WTC11 (cell line): ENCODE data around the gene ZBTB47. TPM values are rescaled to one million over a fixed set of nuclear protein-coding genes. Genes with fewer than 3 reads are reported as not detected.

ENCODE experiments used
- ATAC-seq: fragments of 200-7000 bp; cut with Tn5 transposase; 2 replicates; pipeline ENCODE4 v1.10.0; 2021; ENCODE audit warnings: mild to moderate bottlenecking, moderate library complexity
- CTCF ChIA-PET: fragments of 300-600 bp; sonication (Branson Sonifier 250); formaldehyde crosslinking; loops from one replicate; lab custom pipeline; 2021; ENCODE audit warnings: antibody characterized with exemption; lab: Charles Lee
- POLR2A ChIA-PET: fragments of 350-600 bp; sonication (Branson Sonifier 250); formaldehyde crosslinking; loops from one replicate; lab custom pipeline; 2021; ENCODE audit warnings: antibody characterized with exemption; lab: Charles Lee
- DNase-seq: peaks from one replicate; pipeline ENCODE4 v3.0.0; 2021; ENCODE audit warnings: low spot score
- H3K27ac Mint-ChIP-seq: 2 replicates; pipeline ENCODE4 v1.8.0; 2021; ENCODE audit warnings: mixed read lengths
- H3K27me3 Mint-ChIP-seq: 2 replicates; pipeline ENCODE4 v1.8.0; 2021; ENCODE audit warnings: low read depth, mild to moderate bottlenecking, moderate library complexity, mixed read lengths
- H3K36me3 Mint-ChIP-seq: 2 replicates; pipeline ENCODE4 v1.8.0; 2021; ENCODE audit warnings: mixed read lengths
- H3K4me1 Mint-ChIP-seq: 2 replicates; pipeline ENCODE4 v1.8.0; 2022; ENCODE audit warnings: mixed read lengths
- H3K4me3 Mint-ChIP-seq: 2 replicates; pipeline ENCODE4 v1.8.0; 2021; ENCODE audit warnings: mild to moderate bottlenecking, moderate library complexity, mixed read lengths
- H3K9me3 Mint-ChIP-seq: 2 replicates; pipeline ENCODE4 v1.8.0; 2021; ENCODE audit warnings: mixed read lengths
- AFF4 ChIP-seq: sonication (generic); formaldehyde crosslinking; IDR thresholded peaks from 2 replicates; pipeline ENCODE4 v1.8.1; 2023; ENCODE audit warnings: mild to moderate bottlenecking, missing genetic modification reagents, borderline replicate concordance
- CREB1 ChIP-seq: sonication (generic); formaldehyde crosslinking; IDR thresholded peaks from 2 replicates; pipeline ENCODE4 v1.8.0; 2023; ENCODE audit warnings: mild to moderate bottlenecking, missing genetic modification reagents
- FOXP1 ChIP-seq: sonication (generic); formaldehyde crosslinking; IDR thresholded peaks from 2 replicates; pipeline ENCODE4 v1.8.0; 2022; ENCODE audit warnings: missing genetic modification reagents, mild to moderate bottlenecking, moderate library complexity, borderline replicate concordance
- GTF2I ChIP-seq: fragments of 250-450 bp; sonication (Bioruptor Pico); conservative IDR thresholded peaks from 2 replicates; pipeline ENCODE4 v1.4.0; 2021; ENCODE audit warnings: mild to moderate bottlenecking
- HMGA2 ChIP-seq: fragments of 250-450 bp; sonication (Bioruptor Pico); IDR thresholded peaks from 2 replicates; pipeline ENCODE4 v1.4.0; 2021; ENCODE audit warnings: mild to moderate bottlenecking, moderate library complexity
- IRF1 ChIP-seq: sonication (generic); formaldehyde crosslinking; IDR thresholded peaks from 2 replicates; pipeline ENCODE4 v1.8.0; 2023; ENCODE audit warnings: missing genetic modification reagents
- IRF2 ChIP-seq: sonication (generic); formaldehyde crosslinking; IDR thresholded peaks from 2 replicates; pipeline ENCODE4 v1.8.0; 2022; ENCODE audit warnings: low read depth, missing genetic modification reagents, borderline replicate concordance
- NFYB ChIP-seq: sonication (generic); formaldehyde crosslinking; conservative IDR thresholded peaks from 2 replicates; pipeline ENCODE4 v1.8.0; 2022; ENCODE audit warnings: low read depth, missing genetic modification reagents
- NR1H2 ChIP-seq: sonication (generic); formaldehyde crosslinking; IDR thresholded peaks from 2 replicates; pipeline ENCODE4 v1.9.0; 2021; ENCODE audit warnings: mild to moderate bottlenecking, moderate library complexity, missing genetic modification reagents
- PREB ChIP-seq: sonication (generic); formaldehyde crosslinking; IDR thresholded peaks from 2 replicates; pipeline ENCODE4 v1.8.1; 2022; ENCODE audit warnings: mild to moderate bottlenecking, missing genetic modification reagents, moderate library complexity, borderline replicate concordance
- SMAD3 ChIP-seq: sonication (generic); formaldehyde crosslinking; IDR thresholded peaks from 2 replicates; pipeline ENCODE4 v1.8.0; 2022; ENCODE audit warnings: missing genetic modification reagents, mild to moderate bottlenecking, borderline replicate concordance
- TEAD1 ChIP-seq: sonication (generic); formaldehyde crosslinking; IDR thresholded peaks from 2 replicates; pipeline ENCODE4 v1.8.0; 2022; ENCODE audit warnings: mild to moderate bottlenecking, missing genetic modification reagents
- USF1 ChIP-seq: sonication (generic); formaldehyde crosslinking; IDR thresholded peaks from 2 replicates; pipeline ENCODE4 v1.8.0; 2022; ENCODE audit warnings: mild to moderate bottlenecking, missing genetic modification reagents
- ZNF121 ChIP-seq: sonication (generic); formaldehyde crosslinking; IDR thresholded peaks from 2 replicates; pipeline ENCODE4 v1.8.0; 2023; ENCODE audit warnings: missing genetic modification reagents
- total RNA-seq: library from RNA; stranded (reverse); gene quantifications from 3 replicates; pipeline ENCODE4 v1.2.3, GENCODE V29; 2021
- TF ChIP-seq, protein P1 (sequence below): fragments of 250-450 bp; sonication (Bioruptor Pico); IDR thresholded peaks from 2 replicates; pipeline ENCODE4 v1.9.0; 2021; ENCODE audit warnings: mild to moderate bottlenecking, borderline replicate concordance
- TF ChIP-seq, protein P2 (sequence below): sonication (generic); formaldehyde crosslinking; IDR thresholded peaks from 2 replicates; pipeline ENCODE4 v1.8.1; 2023; ENCODE audit warnings: mild to moderate bottlenecking, missing genetic modification reagents
- TF ChIP-seq, protein P3 (sequence below): sonication (generic); formaldehyde crosslinking; IDR thresholded peaks from 2 replicates; pipeline ENCODE4 v1.8.0; 2022; ENCODE audit warnings: mild to moderate bottlenecking, missing genetic modification reagents

ZBTB47 gene
- total RNA-seq, 1 experiment from 2014 or later = 5.2 TPM

- DNase-seq (no peak), ATAC-seq (no peak)
- Mint-ChIP-seq H3K36me3 (peaks cover 7% of the 10 kb centered on the region), H3K27ac (no peak overlapping the region), H3K4me1 (peaks cover 43% of the 10 kb centered on the region), H3K27me3 (no peaks in the 10 kb centered on the region), H3K9me3 (no peaks in the 10 kb centered on the region), H3K4me3 (peak overlapping the region; percentile 87)
- CTCF ChIA-PET = interaction anchor here (1.2 to 4.5 kb wide), 6 partner anchors 81 to 228 kb away, joined by 3 to 32 read pairs (median 10); no protein-coding TSS in a partner anchor
- POLR2A ChIA-PET = interaction anchor here (1.1 kb wide), 1 partner anchor 24 kb away, joined by 3 read pairs; no protein-coding TSS in a partner anchor
- no peak for TF ChIP-seq SMAD3 (CRISPR knock-in tag)
These were observed 266 bp upstream of the ZBTB47 start for GRCh38 chr3:42653303-42653559.

- CTCF ChIA-PET = interaction anchor here (0.9 to 1.8 kb wide), 7 partner anchors 57 to 176 kb away, joined by 3 to 5 read pairs (median 4); no protein-coding TSS in a partner anchor
- no peaks in the 10 kb centered on the region for H3K27me3 Mint-ChIP-seq
- POLR2A ChIA-PET = no interaction called here
- no peak overlapping the region for H3K27ac Mint-ChIP-seq
- DNase-seq (peak; percentile 85), ATAC-seq (peak; percentile 56)
- H3K4me3 Mint-ChIP-seq = peak overlapping the region; percentile 45
- H3K4me1 Mint-ChIP-seq = peaks cover 43% of the 10 kb centered on the region
- H3K36me3 Mint-ChIP-seq = no peaks in the 10 kb centered on the region; the same call in 1 of the 2 replicates
- no peaks in the 10 kb centered on the region for H3K9me3 Mint-ChIP-seq
- TF ChIP-seq ZNF121 (no peak), CREB1 (no peak), PREB (CRISPR knock-in tag) (no peak), NFYB (CRISPR knock-in tag) (peak; percentile 45; the same call in 1 of the 2 replicates), GTF2I (CRISPR knock-in tag) (peak; percentile 58; the same call in 1 of the 2 replicates), IRF1 (CRISPR knock-in tag) (no peak), USF1 (CRISPR knock-in tag) (peak; percentile 87), FOXP1 (CRISPR knock-in tag) (peak; percentile 53; the same call in 1 of the 2 replicates), NR1H2 (CRISPR knock-in tag) (no peak), IRF2 (no peak), HMGA2 (CRISPR knock-in tag) (no peak), TEAD1 (CRISPR knock-in tag) (peak; percentile 97), AFF4 (CRISPR knock-in tag) (no peak)
- TF ChIP-seq, protein P1, sequence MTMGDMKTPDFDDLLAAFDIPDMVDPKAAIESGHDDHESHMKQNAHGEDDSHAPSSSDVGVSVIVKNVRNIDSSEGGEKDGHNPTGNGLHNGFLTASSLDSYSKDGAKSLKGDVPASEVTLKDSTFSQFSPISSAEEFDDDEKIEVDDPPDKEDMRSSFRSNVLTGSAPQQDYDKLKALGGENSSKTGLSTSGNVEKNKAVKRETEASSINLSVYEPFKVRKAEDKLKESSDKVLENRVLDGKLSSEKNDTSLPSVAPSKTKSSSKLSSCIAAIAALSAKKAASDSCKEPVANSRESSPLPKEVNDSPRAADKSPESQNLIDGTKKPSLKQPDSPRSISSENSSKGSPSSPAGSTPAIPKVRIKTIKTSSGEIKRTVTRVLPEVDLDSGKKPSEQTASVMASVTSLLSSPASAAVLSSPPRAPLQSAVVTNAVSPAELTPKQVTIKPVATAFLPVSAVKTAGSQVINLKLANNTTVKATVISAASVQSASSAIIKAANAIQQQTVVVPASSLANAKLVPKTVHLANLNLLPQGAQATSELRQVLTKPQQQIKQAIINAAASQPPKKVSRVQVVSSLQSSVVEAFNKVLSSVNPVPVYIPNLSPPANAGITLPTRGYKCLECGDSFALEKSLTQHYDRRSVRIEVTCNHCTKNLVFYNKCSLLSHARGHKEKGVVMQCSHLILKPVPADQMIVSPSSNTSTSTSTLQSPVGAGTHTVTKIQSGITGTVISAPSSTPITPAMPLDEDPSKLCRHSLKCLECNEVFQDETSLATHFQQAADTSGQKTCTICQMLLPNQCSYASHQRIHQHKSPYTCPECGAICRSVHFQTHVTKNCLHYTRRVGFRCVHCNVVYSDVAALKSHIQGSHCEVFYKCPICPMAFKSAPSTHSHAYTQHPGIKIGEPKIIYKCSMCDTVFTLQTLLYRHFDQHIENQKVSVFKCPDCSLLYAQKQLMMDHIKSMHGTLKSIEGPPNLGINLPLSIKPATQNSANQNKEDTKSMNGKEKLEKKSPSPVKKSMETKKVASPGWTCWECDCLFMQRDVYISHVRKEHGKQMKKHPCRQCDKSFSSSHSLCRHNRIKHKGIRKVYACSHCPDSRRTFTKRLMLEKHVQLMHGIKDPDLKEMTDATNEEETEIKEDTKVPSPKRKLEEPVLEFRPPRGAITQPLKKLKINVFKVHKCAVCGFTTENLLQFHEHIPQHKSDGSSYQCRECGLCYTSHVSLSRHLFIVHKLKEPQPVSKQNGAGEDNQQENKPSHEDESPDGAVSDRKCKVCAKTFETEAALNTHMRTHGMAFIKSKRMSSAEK (CRISPR knock-in tag) = no peak
- TF ChIP-seq, protein P2, sequence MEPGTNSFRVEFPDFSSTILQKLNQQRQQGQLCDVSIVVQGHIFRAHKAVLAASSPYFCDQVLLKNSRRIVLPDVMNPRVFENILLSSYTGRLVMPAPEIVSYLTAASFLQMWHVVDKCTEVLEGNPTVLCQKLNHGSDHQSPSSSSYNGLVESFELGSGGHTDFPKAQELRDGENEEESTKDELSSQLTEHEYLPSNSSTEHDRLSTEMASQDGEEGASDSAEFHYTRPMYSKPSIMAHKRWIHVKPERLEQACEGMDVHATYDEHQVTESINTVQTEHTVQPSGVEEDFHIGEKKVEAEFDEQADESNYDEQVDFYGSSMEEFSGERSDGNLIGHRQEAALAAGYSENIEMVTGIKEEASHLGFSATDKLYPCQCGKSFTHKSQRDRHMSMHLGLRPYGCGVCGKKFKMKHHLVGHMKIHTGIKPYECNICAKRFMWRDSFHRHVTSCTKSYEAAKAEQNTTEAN (CRISPR knock-in tag) = no peak
- TF ChIP-seq, protein P3, sequence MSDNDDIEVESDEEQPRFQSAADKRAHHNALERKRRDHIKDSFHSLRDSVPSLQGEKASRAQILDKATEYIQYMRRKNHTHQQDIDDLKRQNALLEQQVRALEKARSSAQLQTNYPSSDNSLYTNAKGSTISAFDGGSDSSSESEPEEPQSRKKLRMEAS (CRISPR knock-in tag) = peak; percentile 97
These were observed 1.1 kb downstream of the ZBTB47 start for GRCh38 chr3:42654331-42655201.
